Activated CD4-positive, alpha-beta T cell treated with anti-CD3 and anti-CD28 coated beads, Interleukin-2, amount 10 ng/mL, durations not matched to agents 7 days and 5 days (primary cell): Measurements from ENCODE around the gene SMARCA4. TPM values are rescaled to one million over a fixed set of nuclear protein-coding genes. Genes with fewer than 3 reads are reported as not detected.

Source experiments
- CTCF ChIA-PET: fragments of 350-600 bp; sonication (Branson Sonifier 250); formaldehyde crosslinking; loops from one replicate; lab custom pipeline; 2021; ENCODE audit warnings: antibody characterized with exemption; lab: Charles Lee
- POLR2A ChIA-PET: fragments of 350-600 bp; sonication (Branson Sonifier 250); formaldehyde crosslinking; loops from one replicate; lab custom pipeline; 2021; ENCODE audit warnings: antibody characterized with exemption; lab: Charles Lee
- DNase-seq: peaks from one replicate; pipeline ENCODE4 v3.0.0-alpha.2; 2020
- H3K27ac Mint-ChIP-seq: one replicate; pipeline ENCODE4 v1.8.0; 2021; ENCODE audit warnings: mild to moderate bottlenecking, moderate library complexity, mixed read lengths
- H3K27me3 Mint-ChIP-seq: one replicate; pipeline ENCODE4 v1.8.0; 2021; ENCODE audit warnings: mixed read lengths
- H3K36me3 Mint-ChIP-seq: one replicate; pipeline ENCODE4 v1.8.0; 2021; ENCODE audit warnings: low read depth, mixed read lengths
- H3K4me1 Mint-ChIP-seq: one replicate; pipeline ENCODE4 v1.8.0; 2021; ENCODE audit warnings: mixed read lengths
- H3K4me3 Mint-ChIP-seq: one replicate; pipeline ENCODE4 v1.8.0; 2021; ENCODE audit warnings: mild to moderate bottlenecking, moderate library complexity, mixed read lengths
- H3K9me3 Mint-ChIP-seq: one replicate; pipeline ENCODE4 v1.8.0; 2021; ENCODE audit warnings: mixed read lengths
- total RNA-seq, 2 experiments: library from RNA; stranded (reverse); gene quantifications; one replicate each; pipeline ENCODE4 v1.2.3, GENCODE V29; 2021

The SMARCA4 gene
- total RNA-seq, 2 experiments from 2014 or later, result 111 to 115 TPM

DNA sequence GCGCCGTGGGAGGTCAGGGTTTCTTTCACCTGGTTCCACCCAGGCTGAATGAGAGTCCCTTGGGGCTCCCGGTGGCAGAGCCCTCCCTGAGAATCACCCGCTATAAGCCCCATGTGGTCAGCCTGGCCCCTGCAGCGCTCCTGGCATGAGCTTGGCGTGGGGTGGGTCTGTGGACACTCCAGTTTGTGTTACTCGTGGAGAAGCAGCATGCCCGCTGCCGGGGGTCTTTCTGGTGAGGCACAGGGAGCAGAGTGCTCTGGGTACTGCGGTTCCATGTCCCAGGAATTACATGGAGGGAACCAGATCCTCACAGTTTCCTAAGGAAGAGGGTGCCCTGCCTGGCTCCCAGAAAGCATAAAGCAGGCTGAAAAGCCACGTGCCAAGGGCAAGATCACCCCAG, 62.2 kb downstream of the SMARCA4 start:
- DNase-seq, result no peak
- Mint-ChIP-seq H3K27me3 (no peaks in the 10 kb centered on the region), H3K27ac (no peak overlapping the region), H3K4me1 (no peaks in the 10 kb centered on the region), H3K9me3 (no peaks in the 10 kb centered on the region), H3K4me3 (no peak overlapping the region), H3K36me3 (peaks cover 30% of the 10 kb centered on the region)
- POLR2A ChIA-PET, result no interaction called here
- CTCF ChIA-PET, result interaction anchor here (0.7 kb wide), 1 partner anchor 13 kb away, joined by 3 read pairs; no protein-coding TSS in a partner anchor

DNA sequence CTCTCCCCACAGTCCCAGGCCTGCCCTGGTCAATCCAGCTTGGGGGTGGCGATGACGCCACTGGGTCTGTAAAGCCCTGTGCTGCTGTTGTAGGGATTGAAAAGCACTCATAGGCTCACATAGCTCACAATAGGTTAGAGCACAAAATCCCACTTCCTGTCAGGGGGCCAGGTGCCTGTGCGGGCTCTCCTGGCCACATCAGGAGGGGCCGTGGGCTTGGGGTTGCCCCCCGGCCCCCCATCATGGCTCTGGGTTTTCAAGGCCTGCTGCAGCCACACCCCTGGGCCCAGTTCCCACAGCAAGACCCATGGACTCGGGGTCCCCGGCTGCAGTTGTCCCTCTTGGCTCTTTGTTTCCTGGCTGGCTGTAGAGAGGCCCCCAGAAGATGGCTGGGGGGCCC, 62.9 kb downstream of the SMARCA4 start:
- Mint-ChIP-seq H3K27me3 (no peaks in the 10 kb centered on the region), H3K27ac (no peak overlapping the region), H3K9me3 (no peaks in the 10 kb centered on the region), H3K36me3 (peaks cover 29% of the 10 kb centered on the region), H3K4me1 (no peaks in the 10 kb centered on the region), H3K4me3 (no peak overlapping the region)
- ChIA-PET POLR2A (no interaction called here), CTCF (no interaction called here)
- no peak for DNase-seq

DNA sequence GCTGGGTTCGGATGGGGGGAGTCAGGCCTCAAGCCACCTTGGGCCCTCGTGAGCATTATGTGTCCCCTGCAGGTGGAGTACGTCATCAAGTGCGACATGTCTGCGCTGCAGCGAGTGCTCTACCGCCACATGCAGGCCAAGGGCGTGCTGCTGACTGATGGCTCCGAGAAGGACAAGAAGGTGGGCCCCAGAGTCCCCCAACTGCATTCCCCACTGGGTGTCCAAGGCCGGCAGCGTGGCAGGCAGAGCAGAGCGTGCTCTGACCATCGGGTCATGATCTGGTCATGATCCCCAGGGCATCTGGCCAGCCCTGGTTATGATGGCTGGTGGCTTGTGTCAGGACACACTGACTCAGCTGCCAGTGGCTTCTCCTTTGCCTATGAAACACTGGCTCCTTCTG, 63.4 kb downstream of the SMARCA4 start:
- POLR2A ChIA-PET, result no interaction called here
- Mint-ChIP-seq H3K36me3 (peaks cover 26% of the 10 kb centered on the region), H3K4me3 (no peak overlapping the region), H3K27ac (no peak overlapping the region), H3K4me1 (no peaks in the 10 kb centered on the region), H3K9me3 (no peaks in the 10 kb centered on the region), H3K27me3 (no peaks in the 10 kb centered on the region)
- CTCF ChIA-PET, result no interaction called here
- DNase-seq, result no peak

DNA sequence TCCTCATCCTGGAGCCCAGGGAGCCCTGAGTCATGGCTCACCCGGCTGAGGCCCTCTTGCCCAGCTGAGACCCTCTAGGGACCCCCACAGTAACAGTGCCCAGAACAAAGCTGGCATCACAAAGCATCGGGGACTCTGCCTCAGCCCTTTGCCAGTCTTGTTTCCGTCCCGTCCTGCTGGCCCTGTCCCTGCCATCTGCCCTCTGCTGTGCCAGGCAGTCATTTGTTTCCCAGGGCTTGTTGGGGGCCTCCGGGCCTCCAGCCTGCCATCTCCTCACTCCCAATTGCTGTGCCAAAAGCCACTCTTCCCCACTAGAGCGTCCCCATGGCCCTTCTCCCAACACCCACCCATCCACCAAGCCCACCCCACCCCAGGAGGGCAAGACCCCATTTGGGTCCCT, 64.2 kb downstream of the SMARCA4 start:
- ChIA-PET CTCF (interaction anchor here (0.8 to 0.9 kb wide), 2 partner anchors 11 to 21 kb away, joined by 4 read pairs; no protein-coding TSS in a partner anchor), POLR2A (no interaction called here)
- Mint-ChIP-seq H3K4me1 (no peaks in the 10 kb centered on the region), H3K27me3 (no peaks in the 10 kb centered on the region), H3K27ac (no peak overlapping the region), H3K36me3 (peaks cover 22% of the 10 kb centered on the region), H3K9me3 (no peaks in the 10 kb centered on the region), H3K4me3 (no peak overlapping the region)
- DNase-seq, result no peak

DNA sequence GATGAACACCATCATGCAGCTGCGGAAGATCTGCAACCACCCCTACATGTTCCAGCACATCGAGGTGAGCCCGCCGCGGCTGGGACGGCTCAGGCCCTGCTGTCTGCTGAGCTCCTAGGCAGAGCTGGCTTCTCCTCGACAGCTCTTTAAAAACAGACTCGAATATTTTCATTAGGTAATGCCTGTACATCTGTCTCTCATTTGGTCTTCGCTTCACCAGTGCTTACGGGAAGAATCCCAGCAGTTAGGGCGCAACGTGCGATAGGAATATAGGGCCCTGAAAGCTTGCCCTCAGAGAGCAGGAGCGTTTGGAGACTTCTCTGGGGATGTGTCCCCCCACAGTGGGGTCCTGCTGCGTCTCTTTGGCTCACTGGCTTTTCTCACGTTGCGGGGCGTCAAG, 64.6 kb downstream of the SMARCA4 start:
- Mint-ChIP-seq H3K27ac (no peak overlapping the region), H3K36me3 (peaks cover 23% of the 10 kb centered on the region), H3K27me3 (no peaks in the 10 kb centered on the region), H3K4me3 (no peak overlapping the region), H3K9me3 (no peaks in the 10 kb centered on the region), H3K4me1 (no peaks in the 10 kb centered on the region)
- CTCF ChIA-PET, result interaction anchor here (0.8 to 0.9 kb wide), 2 partner anchors 11 to 22 kb away, joined by 4 read pairs; no protein-coding TSS in a partner anchor
- POLR2A ChIA-PET, result no interaction called here
- no peak for DNase-seq

DNA sequence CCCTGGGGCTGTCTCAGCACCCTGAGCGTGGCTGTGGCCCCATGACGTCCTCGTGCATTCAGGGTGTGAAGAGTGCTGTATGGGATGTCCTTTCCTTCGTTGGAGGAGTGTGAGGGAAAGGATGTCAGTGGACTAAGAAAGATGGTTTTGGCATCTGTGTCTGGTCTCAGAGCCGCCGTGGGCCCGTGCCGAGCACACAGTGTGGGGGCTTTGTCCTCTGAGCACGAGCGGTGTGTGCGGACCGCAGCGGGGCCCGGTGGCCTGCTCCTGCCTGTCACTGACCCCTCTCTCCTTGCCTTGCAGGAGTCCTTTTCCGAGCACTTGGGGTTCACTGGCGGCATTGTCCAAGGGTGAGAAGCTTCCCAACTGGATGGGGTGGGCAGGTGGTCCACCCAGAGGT, 65.2 kb downstream of the SMARCA4 start:
- no peaks in the 10 kb centered on the region for H3K9me3 Mint-ChIP-seq
- H3K4me1 Mint-ChIP-seq, result no peaks in the 10 kb centered on the region
- H3K36me3 Mint-ChIP-seq, result peaks cover 23% of the 10 kb centered on the region
- no peak overlapping the region for H3K27ac Mint-ChIP-seq
- POLR2A ChIA-PET, result no interaction called here
- CTCF ChIA-PET, result interaction anchor here (0.7 to 1.0 kb wide), 2 partner anchors 14 to 138 kb away, joined by 3 read pairs; no protein-coding TSS in a partner anchor
- H3K27me3 Mint-ChIP-seq, result no peaks in the 10 kb centered on the region
- no peak overlapping the region for H3K4me3 Mint-ChIP-seq
- no peak for DNase-seq

DNA sequence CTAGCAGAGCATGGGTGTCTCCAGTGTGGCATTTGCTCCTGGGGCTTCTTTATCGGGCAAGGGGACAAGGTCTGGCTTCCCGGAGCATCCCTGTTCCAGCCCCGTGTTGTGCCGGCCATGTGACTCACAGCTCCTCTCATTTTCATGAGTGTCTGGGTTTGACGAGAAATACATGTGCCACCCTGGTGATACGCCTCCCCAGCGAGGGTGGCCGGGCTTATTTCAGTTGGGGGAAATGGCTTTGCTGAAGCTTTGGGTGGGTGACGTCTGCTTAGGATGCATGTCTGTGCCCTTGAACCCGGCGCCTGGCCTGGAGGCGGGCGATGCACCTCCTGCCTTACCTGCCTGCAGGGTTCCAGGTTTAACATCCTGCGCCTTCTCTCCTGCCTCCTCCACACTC, 66.6 kb downstream of the SMARCA4 start:
- H3K27me3 Mint-ChIP-seq, result no peaks in the 10 kb centered on the region
- H3K4me1 Mint-ChIP-seq, result no peaks in the 10 kb centered on the region
- ChIA-PET POLR2A (no interaction called here), CTCF (no interaction called here)
- H3K36me3 Mint-ChIP-seq, result peaks cover 15% of the 10 kb centered on the region
- H3K9me3 Mint-ChIP-seq, result no peaks in the 10 kb centered on the region
- DNase-seq, result no peak
- no peak overlapping the region for H3K4me3 Mint-ChIP-seq
- H3K27ac Mint-ChIP-seq, result no peak overlapping the region

DNA sequence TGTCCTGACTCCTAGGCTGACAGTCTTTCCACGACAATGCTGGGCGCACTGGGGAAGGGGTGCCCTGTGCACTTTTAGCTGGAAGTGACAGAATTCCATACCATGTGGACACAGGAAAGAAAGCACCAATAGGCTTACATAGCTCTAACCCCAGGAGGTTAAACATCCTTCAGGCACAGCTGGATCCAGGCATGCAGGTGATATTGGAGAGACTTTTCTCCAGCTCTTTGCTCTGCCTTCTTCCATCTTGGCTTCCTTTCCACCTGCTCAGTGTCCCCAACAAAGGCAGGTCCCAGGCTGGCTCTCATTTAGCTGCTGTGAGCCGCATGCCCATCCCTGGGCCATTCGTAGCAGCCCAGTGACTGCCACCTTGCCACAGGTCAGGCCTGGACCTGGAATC, 67.3 kb downstream of the SMARCA4 start:
- Mint-ChIP-seq H3K27me3 (no peaks in the 10 kb centered on the region), H3K4me1 (no peaks in the 10 kb centered on the region), H3K27ac (no peak overlapping the region), H3K36me3 (peaks cover 18% of the 10 kb centered on the region), H3K9me3 (no peaks in the 10 kb centered on the region), H3K4me3 (no peak overlapping the region)
- CTCF ChIA-PET, result interaction anchor here (0.8 to 1.1 kb wide), 2 partner anchors 11 to 21 kb away, joined by 3 to 4 read pairs; no protein-coding TSS in a partner anchor
- POLR2A ChIA-PET, result no interaction called here
- no peak for DNase-seq

DNA sequence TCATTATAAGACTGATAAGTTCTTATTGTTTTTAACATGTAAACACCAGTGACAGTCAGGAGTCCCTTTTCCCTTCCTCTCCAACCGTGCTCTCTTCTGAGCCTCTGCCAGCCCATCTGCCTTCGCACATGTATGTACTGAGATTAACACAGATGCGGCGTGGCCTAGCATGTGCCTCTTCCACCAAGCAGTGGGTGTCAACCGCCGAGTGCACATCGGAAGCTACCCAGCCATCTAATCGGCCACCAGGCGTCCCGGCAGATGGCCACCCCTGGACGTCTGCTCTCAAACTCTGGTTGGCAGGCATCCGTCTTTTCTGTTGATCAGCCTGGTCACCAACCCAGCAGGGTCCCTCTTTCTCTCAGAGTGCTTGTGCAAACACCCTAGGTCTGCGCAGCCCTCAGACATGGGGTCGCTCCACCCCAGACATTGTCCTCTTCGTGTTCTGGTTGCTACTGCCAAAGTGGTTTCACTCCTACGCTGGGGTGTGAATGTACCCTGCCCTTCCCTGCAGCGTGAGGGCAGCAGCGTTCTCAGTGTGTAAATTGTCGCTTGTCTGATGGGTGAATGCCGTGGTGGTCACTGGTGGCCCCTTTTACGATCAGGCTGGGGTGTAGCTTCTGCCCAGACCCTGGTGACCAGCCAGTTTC, 70.7 kb downstream of the SMARCA4 start:
- peaks cover 33% of the 10 kb centered on the region for H3K36me3 Mint-ChIP-seq

DNA sequence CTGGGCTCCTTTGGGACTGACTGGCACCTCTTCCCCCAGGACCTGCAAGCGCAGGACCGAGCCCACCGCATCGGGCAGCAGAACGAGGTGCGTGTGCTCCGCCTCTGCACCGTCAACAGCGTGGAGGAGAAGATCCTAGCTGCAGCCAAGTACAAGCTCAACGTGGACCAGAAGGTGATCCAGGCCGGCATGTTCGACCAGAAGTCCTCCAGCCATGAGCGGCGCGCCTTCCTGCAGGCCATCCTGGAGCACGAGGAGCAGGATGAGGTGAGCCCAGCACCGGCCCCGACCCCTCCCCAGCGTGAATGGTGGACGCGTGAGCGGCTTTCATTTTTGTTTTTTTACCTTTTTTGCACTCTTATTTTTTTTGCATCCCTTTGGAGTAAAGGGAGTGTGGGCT, 72.4 kb downstream of the SMARCA4 start:
- no peak overlapping the region for H3K4me3 Mint-ChIP-seq
- ChIA-PET CTCF (interaction anchor here (0.7 to 0.8 kb wide), 3 partner anchors 15 to 96 kb away, joined by 3 to 5 read pairs (median 4); no protein-coding TSS in a partner anchor), POLR2A (no interaction called here)
- DNase-seq, result no peak
- peaks cover 17% of the 10 kb centered on the region for H3K4me1 Mint-ChIP-seq
- peaks cover 41% of the 10 kb centered on the region for H3K36me3 Mint-ChIP-seq
- H3K27me3 Mint-ChIP-seq, result no peaks in the 10 kb centered on the region
- no peaks in the 10 kb centered on the region for H3K9me3 Mint-ChIP-seq
- H3K27ac Mint-ChIP-seq, result no peak overlapping the region

More for the DNA sequence above, 70.7 kb downstream of the SMARCA4 start:
- H3K4me3 Mint-ChIP-seq, result no peak overlapping the region
- ChIA-PET POLR2A (no interaction called here), CTCF (interaction anchor here (0.6 kb wide), 1 partner anchor 186 kb away, joined by 3 read pairs; no protein-coding TSS in a partner anchor)
- DNase-seq, result no peak
- H3K27ac Mint-ChIP-seq, result no peak overlapping the region
- peaks cover 15% of the 10 kb centered on the region for H3K4me1 Mint-ChIP-seq
- H3K27me3 Mint-ChIP-seq, result no peaks in the 10 kb centered on the region
- no peaks in the 10 kb centered on the region for H3K9me3 Mint-ChIP-seq

DNA sequence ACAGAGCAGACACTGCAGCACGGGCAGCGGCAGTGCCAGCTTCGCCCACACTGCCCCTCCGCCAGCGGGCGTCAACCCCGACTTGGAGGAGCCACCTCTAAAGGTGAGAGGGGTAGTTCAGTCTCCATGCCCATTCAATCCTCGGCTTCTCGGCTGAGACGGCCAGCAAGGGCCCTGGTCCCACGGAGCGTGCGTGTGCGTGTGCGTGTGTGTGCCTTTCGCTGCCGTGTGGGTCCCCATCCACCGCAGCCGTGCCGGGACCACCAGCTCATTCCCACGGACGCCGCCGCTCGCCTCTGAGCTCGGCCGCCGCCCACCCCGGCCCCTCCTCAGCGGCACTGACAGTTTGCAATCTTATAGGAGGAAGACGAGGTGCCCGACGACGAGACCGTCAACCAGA, 72.9 kb downstream of the SMARCA4 start:
- Mint-ChIP-seq H3K4me3 (no peak overlapping the region), H3K36me3 (peaks cover 46% of the 10 kb centered on the region), H3K4me1 (peaks cover 17% of the 10 kb centered on the region), H3K27ac (no peak overlapping the region), H3K27me3 (no peaks in the 10 kb centered on the region), H3K9me3 (no peaks in the 10 kb centered on the region)
- POLR2A ChIA-PET, result no interaction called here
- CTCF ChIA-PET, result no interaction called here
- DNase-seq, result no peak

DNA sequence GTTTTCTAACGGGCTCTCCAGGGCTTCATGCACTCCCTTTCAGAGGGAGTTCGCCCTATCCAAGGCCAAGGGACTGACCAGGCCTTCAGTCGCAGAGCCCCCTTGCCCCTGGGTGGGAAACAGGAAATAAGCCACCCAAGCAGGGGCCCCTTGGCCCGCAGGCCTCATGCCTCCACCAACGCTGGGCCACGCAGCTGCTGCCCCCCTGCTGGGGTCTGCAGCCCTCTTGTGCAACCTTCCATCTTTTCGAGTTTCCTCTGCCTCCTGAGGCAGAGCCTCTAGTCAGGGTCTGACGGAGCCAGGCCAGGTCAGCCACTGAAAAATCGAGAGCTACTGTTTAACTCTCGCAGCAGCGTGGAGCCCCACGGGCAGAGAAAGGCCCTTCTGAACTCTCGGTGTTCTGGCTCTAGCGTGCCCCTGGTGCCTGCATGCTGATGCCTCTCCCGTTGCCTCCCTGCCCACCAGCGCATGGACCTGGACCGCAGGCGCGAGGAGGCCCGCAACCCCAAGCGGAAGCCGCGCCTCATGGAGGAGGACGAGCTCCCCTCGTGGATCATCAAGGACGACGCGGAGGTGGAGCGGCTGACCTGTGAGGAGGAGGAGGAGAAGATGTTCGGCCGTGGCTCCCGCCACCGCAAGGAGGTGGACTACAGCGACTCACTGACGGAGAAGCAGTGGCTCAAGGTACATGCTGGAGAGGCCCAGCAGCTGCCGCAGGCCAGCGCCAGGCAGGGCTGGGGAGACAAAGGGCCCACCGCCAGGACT, 73.8 kb downstream of the SMARCA4 start:
- H3K36me3 Mint-ChIP-seq, result peaks cover 46% of the 10 kb centered on the region
- H3K27me3 Mint-ChIP-seq, result no peaks in the 10 kb centered on the region
- H3K27ac Mint-ChIP-seq, result no peak overlapping the region
- ChIA-PET CTCF (interaction anchor here (0.7 to 2.4 kb wide), 8 partner anchors 10 to 448 kb away, joined by 3 to 10 read pairs (median 6); partner anchors contain the start of gene DNM2), POLR2A (no interaction called here)
- no peaks in the 10 kb centered on the region for H3K9me3 Mint-ChIP-seq
- DNase-seq, result no peak
- no peak overlapping the region for H3K4me3 Mint-ChIP-seq
- H3K4me1 Mint-ChIP-seq, result peaks cover 17% of the 10 kb centered on the region
